MCF 10A (cell line): Measurements from ENCODE around the gene DOCK11. TPM values are rescaled to one million over a fixed set of nuclear protein-coding genes. Genes with fewer than 3 reads are reported as not detected.

ENCODE experiments used
- BruUV-seq: library from RNA; stranded (reverse); fragments of 400-500 nt; replicated peaks from 2 replicates; lab custom pipeline; 2021; lab: Mats Ljungman, UMichigan
- CTCF ChIA-PET: fragments of 300-600 bp; sonication (Branson Sonifier 250); formaldehyde crosslinking; extraction: SDS; loops from one replicate; lab custom pipeline; 2021; ENCODE audit warnings: antibody characterized with exemption, inconsistent platforms; lab: Yijun Ruan, JAX
- POLR2A ChIA-PET: fragments of 300-600, 350-650 bp; sonication (Branson Sonifier 250); formaldehyde crosslinking; extraction: SDS; loops from one replicate; lab custom pipeline; 2020; ENCODE audit warnings: antibody characterized with exemption, inconsistent platforms; lab: Yijun Ruan, JAX
- DNase-seq: peaks from one replicate; pipeline ENCODE4 v3.0.0-alpha.2; 2018; ENCODE audit not compliant: unreplicated experiment
- H3K27ac Mint-ChIP-seq: one replicate; pipeline ENCODE4 v1.8.0; 2022; ENCODE audit warnings: mild to moderate bottlenecking, low read depth, mixed read lengths; ENCODE audit not compliant: unreplicated experiment
- H3K27me3 Mint-ChIP-seq: one replicate; pipeline ENCODE4 v1.8.0; 2022; ENCODE audit warnings: mixed read lengths; ENCODE audit not compliant: insufficient read depth, unreplicated experiment
- H3K36me3 Mint-ChIP-seq: one replicate; pipeline ENCODE4 v1.8.0; 2022; ENCODE audit warnings: mild to moderate bottlenecking, moderate library complexity, mixed read lengths; ENCODE audit not compliant: insufficient read depth, unreplicated experiment
- H3K4me1 Mint-ChIP-seq: one replicate; pipeline ENCODE4 v1.8.0; 2022; ENCODE audit warnings: mixed read lengths; ENCODE audit not compliant: insufficient read depth, unreplicated experiment
- H3K4me3 Mint-ChIP-seq: one replicate; pipeline ENCODE4 v1.8.0; 2022; ENCODE audit warnings: mild to moderate bottlenecking, moderate library complexity, mixed read lengths; ENCODE audit not compliant: unreplicated experiment
- H3K9me3 Mint-ChIP-seq: one replicate; pipeline ENCODE4 v1.8.0; 2022; ENCODE audit warnings: mixed read lengths; ENCODE audit not compliant: unreplicated experiment
- intact Hi-C: fragments of 100-400 bp; cut with micrococcal nuclease; formaldehyde crosslinking; loops from 2 replicates; pipeline ENCODE4 v1.14.1; 2022
- total RNA-seq: library from RNA; stranded (reverse); gene quantifications from 2 replicates; pipeline ENCODE4 v1.2.3, GENCODE V29; 2022
- TF ChIP-seq, protein P1 (sequence below): fragments of 200-600 bp; IDR thresholded peaks from one replicate; pipeline ENCODE4 v1.8.0; 2022; ENCODE audit warnings: antibody characterized with exemption, mild to moderate bottlenecking; ENCODE audit not compliant: unreplicated experiment

DOCK11 gene
- total RNA-seq, 1 experiment from 2014 or later: 1.9 TPM

DNA sequence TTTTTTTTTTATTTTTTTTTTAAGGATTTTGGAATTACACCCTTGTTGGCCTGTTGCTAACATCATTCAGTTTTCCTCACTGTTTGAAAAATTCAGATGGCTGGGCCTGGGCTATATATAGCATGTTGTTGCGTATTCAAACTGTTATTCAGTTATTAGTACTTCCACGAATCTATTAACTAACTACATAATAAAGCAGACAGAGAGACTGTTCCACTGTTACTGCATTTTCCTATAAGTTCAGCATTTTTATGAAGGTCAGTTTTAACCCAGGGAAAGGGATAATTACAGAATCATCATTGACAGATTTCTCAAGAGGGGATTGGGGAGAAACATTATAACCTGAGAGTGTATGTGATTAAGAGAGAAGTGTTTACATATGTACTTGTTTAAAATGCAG, 3.1 kb downstream of the DOCK11 start:
- ChIA-PET CTCF (interaction anchor here (0.7 to 0.9 kb wide), 2 partner anchors 103 to 240 kb away, joined by 3 to 4 read pairs; no protein-coding TSS in a partner anchor), POLR2A (no interaction called here)
- TF ChIP-seq, protein P1, sequence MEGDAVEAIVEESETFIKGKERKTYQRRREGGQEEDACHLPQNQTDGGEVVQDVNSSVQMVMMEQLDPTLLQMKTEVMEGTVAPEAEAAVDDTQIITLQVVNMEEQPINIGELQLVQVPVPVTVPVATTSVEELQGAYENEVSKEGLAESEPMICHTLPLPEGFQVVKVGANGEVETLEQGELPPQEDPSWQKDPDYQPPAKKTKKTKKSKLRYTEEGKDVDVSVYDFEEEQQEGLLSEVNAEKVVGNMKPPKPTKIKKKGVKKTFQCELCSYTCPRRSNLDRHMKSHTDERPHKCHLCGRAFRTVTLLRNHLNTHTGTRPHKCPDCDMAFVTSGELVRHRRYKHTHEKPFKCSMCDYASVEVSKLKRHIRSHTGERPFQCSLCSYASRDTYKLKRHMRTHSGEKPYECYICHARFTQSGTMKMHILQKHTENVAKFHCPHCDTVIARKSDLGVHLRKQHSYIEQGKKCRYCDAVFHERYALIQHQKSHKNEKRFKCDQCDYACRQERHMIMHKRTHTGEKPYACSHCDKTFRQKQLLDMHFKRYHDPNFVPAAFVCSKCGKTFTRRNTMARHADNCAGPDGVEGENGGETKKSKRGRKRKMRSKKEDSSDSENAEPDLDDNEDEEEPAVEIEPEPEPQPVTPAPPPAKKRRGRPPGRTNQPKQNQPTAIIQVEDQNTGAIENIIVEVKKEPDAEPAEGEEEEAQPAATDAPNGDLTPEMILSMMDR: no peak
- intact Hi-C loops: loop anchor here (5.0 kb wide), 1 partner anchor 54 kb away; no protein-coding TSS in a partner anchor
- no peaks in the 10 kb centered on the region for H3K36me3 Mint-ChIP-seq
- no TSS peak for BruUV-seq
- DNase-seq: no peak
- H3K27ac Mint-ChIP-seq: no peak overlapping the region
- no peak overlapping the region for H3K4me3 Mint-ChIP-seq
- H3K9me3 Mint-ChIP-seq: peaks cover 6% of the 10 kb centered on the region
- H3K4me1 Mint-ChIP-seq: no peaks in the 10 kb centered on the region
- H3K27me3 Mint-ChIP-seq: peaks cover 19% of the 10 kb centered on the region

DNA sequence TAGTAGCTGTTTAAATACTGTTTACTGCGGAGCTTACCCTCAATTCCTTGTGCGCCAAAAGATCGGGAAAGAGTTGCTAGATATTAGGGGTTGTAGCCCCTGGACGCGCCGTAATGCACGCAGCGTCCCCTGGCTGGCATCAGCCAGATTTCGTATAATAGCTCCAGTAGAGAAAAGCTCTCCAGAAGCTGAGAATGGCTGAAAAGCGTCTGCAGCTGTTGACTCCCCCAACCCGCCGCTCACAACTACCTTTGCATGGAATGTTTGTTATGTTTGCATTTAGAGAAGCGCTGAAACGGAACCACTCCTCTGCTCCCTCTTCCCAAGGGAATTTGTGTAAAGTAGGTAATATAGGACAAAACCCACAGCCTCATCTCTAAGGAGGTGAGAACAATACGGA, 3.7 kb downstream of the DOCK11 start:
- no peak overlapping the region for H3K27ac Mint-ChIP-seq
- no peak for DNase-seq
- no peaks in the 10 kb centered on the region for H3K36me3 Mint-ChIP-seq
- POLR2A ChIA-PET: interaction anchor here (0.6 kb wide), 1 partner anchor 20 kb away, joined by 3 read pairs; no protein-coding TSS in a partner anchor
- H3K4me1 Mint-ChIP-seq: no peaks in the 10 kb centered on the region
- peaks cover 22% of the 10 kb centered on the region for H3K27me3 Mint-ChIP-seq
- CTCF ChIA-PET: interaction anchor here (0.9 kb wide), 1 partner anchor 103 kb away, joined by 4 read pairs; no protein-coding TSS in a partner anchor
- BruUV-seq: no TSS peak
- intact Hi-C loops: loop anchor here (5.0 kb wide), 1 partner anchor 53 kb away; no protein-coding TSS in a partner anchor
- TF ChIP-seq, protein P1: no peak
- peaks cover 6% of the 10 kb centered on the region for H3K9me3 Mint-ChIP-seq
- no peak overlapping the region for H3K4me3 Mint-ChIP-seq

DNA sequence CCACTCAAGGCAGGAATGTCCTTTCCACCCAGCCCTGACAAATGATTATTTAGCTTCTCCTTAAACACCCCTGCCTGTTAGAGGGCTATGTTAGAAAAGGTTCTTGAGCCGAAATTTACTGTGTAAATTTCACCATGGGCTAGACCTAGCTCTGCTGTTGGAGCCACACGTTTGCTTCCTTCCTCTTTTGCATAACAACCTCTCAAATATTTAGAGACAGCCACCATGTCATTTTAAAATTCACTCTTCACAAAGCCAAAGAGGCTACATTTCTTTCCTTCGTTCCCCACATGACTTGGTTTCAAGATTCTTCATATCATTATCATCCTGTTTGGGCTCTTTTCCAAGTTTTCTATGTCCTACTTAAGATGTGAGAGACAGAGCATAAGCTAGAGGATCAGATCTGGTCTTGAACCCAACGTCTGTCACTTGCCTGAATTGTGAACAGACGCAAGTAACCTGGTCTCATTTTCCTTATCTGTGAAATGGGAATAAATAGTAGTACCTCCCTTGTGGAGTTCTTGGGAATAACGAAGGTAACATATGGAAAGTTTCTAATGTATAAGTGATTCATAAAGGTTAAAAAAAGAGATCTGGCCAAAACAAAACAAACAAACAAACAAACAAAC, 6.7 kb downstream of the DOCK11 start:
- no peak overlapping the region for H3K4me3 Mint-ChIP-seq
- H3K27ac Mint-ChIP-seq: no peak overlapping the region
- no peak for DNase-seq
- TF ChIP-seq, protein P1: no peak
- ChIA-PET POLR2A (no interaction called here), CTCF (interaction anchor here (1.6 kb wide), 1 partner anchor 100 kb away, joined by 3 read pairs; no protein-coding TSS in a partner anchor)
- H3K4me1 Mint-ChIP-seq: no peaks in the 10 kb centered on the region
- peaks cover 22% of the 10 kb centered on the region for H3K27me3 Mint-ChIP-seq
- H3K36me3 Mint-ChIP-seq: no peaks in the 10 kb centered on the region
- intact Hi-C loops: no loop called here
- no TSS peak for BruUV-seq
- H3K9me3 Mint-ChIP-seq: peaks cover 6% of the 10 kb centered on the region

DNA sequence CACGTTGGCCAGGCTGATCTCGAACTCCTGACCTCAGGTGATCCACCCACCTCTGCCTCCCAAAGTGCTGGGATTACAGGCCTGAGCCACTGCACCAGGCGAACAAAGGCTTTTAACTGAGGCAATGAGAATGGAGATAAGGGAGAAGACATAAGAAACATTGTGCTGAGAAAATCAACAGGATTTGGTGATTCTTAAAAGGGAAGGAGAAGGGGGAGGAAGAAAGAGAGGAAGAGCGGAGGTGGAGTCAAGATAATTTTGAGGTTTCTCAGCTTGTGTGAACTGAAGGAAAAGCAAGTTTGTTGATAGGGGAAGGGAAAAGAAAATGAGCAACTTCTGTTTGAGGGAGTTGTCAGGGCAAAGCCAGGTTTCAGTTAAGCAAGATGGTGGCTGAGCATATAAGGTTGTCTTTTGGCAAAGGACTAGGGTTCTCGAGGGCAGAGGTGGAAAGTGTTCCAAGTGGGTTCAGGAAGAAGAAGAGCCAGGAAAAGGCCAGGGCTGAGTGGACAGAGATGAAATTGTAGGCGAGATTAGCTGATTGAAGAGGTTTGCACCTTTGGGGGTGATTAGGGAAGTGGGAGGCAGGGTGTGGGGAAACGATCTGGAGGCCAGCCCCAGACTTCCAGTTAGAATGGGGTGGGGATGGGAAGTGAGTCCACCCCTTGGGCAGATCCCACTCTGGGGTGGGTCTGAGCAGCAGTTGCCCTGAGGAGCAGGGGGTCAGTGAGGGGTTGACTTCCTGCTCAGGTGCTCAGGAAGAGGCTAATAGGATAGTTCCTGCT, 7.8 kb downstream of the DOCK11 start:
- POLR2A ChIA-PET: interaction anchor here (0.7 kb wide), 1 partner anchor 14 kb away, joined by 3 read pairs; no protein-coding TSS in a partner anchor
- Mint-ChIP-seq H3K9me3 (peaks cover 6% of the 10 kb centered on the region), H3K4me3 (no peak overlapping the region), H3K4me1 (peaks cover 6% of the 10 kb centered on the region), H3K27me3 (peaks cover 22% of the 10 kb centered on the region), H3K36me3 (no peaks in the 10 kb centered on the region), H3K27ac (no peak overlapping the region)
- CTCF ChIA-PET: interaction anchor here (1.6 kb wide), 1 partner anchor 98 kb away, joined by 3 read pairs; no protein-coding TSS in a partner anchor
- TF ChIP-seq, protein P1: no peak
- DNase-seq: no peak
- BruUV-seq: no TSS peak
- intact Hi-C loops: no loop called here
